Mesodermal cell (in vitro differentiated cells): Measurements from ENCODE around the gene DDX3X.
"Not testable (repeated sequence)": the region's sequence is repeated elsewhere in the genome, so short reads cannot be mapped to it uniquely, and the experiment has no call there.

Experiments
- H3K27ac ChIP-seq: 2 replicates; pipeline ENCODE4 v1.7.0; 2013; ENCODE audit warnings: mild to moderate bottlenecking, low read depth, low read length, moderate library complexity; ENCODE audit not compliant: severe bottlenecking
- H3K36me3 ChIP-seq: 2 replicates; pipeline ENCODE4 v1.7.1; 2013; ENCODE audit warnings: mild to moderate bottlenecking, low read length, moderate library complexity; ENCODE audit not compliant: control insufficient read depth, insufficient read depth
- H3K4me1 ChIP-seq: one replicate; pipeline ENCODE4 v1.7.1; 2013; ENCODE audit warnings: mild to moderate bottlenecking, low read length; ENCODE audit not compliant: insufficient read depth, control insufficient read depth, poor library complexity, severe bottlenecking
- H3K4me3 ChIP-seq: 2 replicates; pipeline ENCODE4 v1.7.0; 2013; ENCODE audit warnings: low read length, control low read depth, mild to moderate bottlenecking; ENCODE audit not compliant: insufficient read depth, poor library complexity, severe bottlenecking; ENCODE audit errors: extremely low read depth
- H3K9me3 ChIP-seq: 2 replicates; pipeline ENCODE4 v1.7.1; 2013; ENCODE audit warnings: mild to moderate bottlenecking, low read length, moderate library complexity; ENCODE audit not compliant: control insufficient read depth
- WGBS, 2 experiments: methylation state at CpG; one replicate each; pipeline ENCODE4 v1.1.5; 2013; ENCODE audit warnings: missing lambda C conversion rate in 2 of 2; ENCODE audit not compliant: insufficient coverage in 2 of 2; 5-methylcytosine and 5-hydroxymethylcytosine counted together

DDX3X gene

DNA sequence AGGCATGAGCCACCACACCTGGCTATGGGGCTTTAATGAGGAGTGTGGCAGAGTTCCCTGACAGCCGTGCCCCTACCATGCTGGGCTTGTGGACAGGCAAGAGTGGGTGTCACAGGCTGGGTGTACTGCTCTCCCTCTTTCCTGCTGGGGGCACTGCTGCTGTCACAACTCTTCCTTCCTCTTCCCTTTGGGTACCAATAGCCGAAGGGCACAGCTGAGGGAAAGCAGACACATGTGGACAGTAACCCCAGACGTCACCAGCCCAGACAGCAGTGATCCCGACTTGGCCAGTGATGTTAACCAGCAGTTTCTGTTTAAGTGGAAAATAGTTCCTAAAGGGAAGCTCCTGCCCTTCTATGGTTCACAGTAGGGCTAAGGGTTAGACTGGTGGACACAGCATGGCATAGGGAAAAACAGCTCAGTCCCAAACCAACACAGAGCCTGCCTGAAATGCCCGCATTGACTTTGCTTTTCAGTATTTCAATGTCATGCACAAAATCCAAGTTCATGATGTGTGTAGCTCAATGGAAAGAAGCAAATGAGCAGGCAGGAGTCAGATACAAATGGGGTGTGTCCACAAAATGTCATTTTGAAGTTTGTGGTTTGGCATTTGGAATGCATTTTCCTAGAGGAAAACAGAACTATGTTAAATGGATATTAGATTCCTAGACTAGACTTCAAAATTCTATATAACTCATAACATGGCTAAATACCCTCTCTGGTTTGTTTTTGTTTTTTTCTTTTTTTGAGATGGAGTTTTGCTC, 24.9 kb upstream of the DDX3X start:
- Histone ChIP-seq H3K4me1 (no peaks in the 10 kb centered on the region), H3K9me3 (no peaks in the 10 kb centered on the region), H3K36me3 (no peaks in the 10 kb centered on the region), H3K4me3 (no peak overlapping the region), H3K27ac (no peak overlapping the region)
- WGBS, 2 experiments, result 83% methylated on average over 2 of the region's 5 CpGs; no CpG with 5 or more reads in 1 of the 2 experiments

DNA sequence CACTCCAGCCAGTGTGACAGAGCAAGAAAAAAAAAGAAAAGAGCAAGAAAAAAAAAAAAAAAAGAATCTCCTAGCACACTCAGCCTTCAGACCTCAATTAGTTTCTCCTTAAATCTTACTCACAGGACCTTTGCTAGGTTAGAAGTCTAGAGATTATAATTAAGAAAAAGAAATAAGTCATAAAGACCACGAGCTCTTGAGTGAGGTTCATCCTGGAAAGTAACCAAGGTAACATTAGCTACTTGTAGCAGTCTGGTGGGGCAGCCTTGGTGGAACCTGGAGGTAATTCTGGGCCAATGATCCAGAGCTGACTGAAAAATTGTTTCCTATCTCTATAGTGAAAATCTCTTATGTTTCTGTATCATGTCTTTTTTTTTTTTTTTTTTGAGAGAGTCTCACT, 21.2 kb upstream of the DDX3X start:
- H3K27ac ChIP-seq, result no peak overlapping the region
- no CpG with 5 or more reads among the region's 1 CpG for WGBS, 2 experiments
- no peak overlapping the region for H3K4me3 ChIP-seq
- H3K36me3 ChIP-seq, result no peaks in the 10 kb centered on the region
- H3K9me3 ChIP-seq, result no peaks in the 10 kb centered on the region
- H3K4me1 ChIP-seq, result no peaks in the 10 kb centered on the region

DNA sequence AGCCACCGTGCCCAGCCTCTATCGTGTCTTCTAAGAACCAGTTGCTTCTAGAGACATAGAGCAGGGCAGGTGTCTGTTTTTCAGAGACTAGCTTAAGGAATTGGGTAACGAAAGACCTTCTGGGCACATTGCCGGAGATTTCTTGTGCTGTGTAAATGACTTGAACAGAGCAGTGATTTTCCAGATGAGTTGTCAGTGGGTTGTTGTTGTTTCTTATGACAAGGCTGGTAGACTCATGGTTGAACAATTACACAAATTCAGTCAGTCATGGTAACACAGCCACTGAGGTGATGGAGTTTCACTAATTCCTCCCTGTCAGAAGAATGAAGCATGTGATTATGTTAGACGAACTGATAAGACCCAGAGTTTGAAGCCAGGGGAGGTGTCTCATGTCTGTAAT, 20.5 kb upstream of the DDX3X start:
- H3K36me3 ChIP-seq, result no peaks in the 10 kb centered on the region
- WGBS, 2 experiments, result 94 to 100% methylated on average over 1 to 2 of the region's 5 CpGs

DNA sequence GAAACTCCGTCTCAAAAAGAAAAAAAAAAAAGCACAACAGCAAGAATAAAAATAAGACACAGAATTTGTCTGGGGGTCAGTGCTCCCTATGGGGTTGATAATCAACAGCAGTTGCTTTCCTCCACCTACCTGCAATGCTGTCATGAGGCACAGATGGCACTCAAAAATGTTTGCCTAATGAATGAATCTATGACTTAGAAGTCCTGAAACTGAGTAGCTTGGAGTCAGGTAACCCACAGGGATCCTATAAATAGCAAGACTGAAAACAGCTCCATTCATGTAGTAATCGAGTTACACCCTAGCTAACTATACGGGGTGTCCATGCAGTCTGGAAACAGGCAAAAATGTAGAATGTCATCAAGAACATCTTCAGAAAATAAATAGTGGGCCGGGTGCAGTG, 19.8 kb upstream of the DDX3X start:
- no peaks in the 10 kb centered on the region for H3K36me3 ChIP-seq
- H3K9me3 ChIP-seq, result no peaks in the 10 kb centered on the region
- H3K27ac ChIP-seq, result no peak overlapping the region
- no peak overlapping the region for H3K4me3 ChIP-seq
- 100% methylated on average over 1 of the region's 4 CpGs for WGBS, 2 experiments
- no peaks in the 10 kb centered on the region for H3K4me1 ChIP-seq

More for the DNA sequence above, 20.5 kb upstream of the DDX3X start:
- Histone ChIP-seq H3K27ac (no peak overlapping the region), H3K9me3 (no peaks in the 10 kb centered on the region), H3K4me3 (no peak overlapping the region), H3K4me1 (no peaks in the 10 kb centered on the region)

DNA sequence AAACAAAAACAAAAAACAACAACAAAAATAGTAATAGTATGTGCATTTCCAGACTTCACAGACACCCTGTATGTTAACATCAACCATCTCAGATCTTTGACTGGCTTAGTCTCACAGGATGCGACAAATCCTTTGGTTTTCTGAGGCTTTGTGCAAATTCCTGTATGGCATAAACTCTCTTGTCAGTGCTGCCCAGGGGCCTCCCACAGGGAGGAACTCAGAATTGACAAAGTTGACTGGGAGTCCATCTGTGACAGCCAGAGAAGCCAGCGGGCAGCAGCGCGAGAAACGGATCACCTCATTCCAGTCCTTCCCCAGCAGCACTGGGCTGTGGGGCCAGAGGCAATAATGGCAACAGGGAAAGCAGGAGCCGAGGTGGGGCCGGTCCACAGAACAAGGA, 19.1 kb upstream of the DDX3X start:
- Histone ChIP-seq H3K4me3 (no peak overlapping the region), H3K4me1 (no peaks in the 10 kb centered on the region), H3K27ac (no peak overlapping the region), H3K36me3 (no peaks in the 10 kb centered on the region), H3K9me3 (no peaks in the 10 kb centered on the region)
- 65 to 80% methylated on average over 4 of the region's 7 CpGs for WGBS, 2 experiments

DNA sequence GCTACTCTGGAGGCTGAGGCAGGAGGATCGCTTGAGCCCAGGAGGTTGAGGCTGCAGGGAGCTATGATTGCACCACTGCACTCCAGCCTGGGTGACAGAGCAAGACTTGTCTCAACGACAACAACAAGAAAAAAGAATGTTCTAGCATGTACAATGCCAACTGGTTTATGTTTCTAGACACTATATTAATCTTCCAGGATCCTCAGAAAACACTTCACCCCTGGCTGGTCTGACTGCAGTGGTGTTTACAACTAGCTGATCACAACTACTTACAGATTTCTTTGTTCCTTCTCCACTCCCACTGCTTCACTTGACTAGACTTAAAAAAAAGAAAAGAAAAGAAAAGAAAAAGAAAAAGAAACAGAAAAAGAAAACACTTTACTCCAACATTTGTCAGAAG, 17.7 kb upstream of the DDX3X start:
- H3K4me1 ChIP-seq, H3K4me3 ChIP-seq: not testable (repeated sequence)
- 100% methylated on average over 1 of the region's 2 CpGs; no CpG with 5 or more reads in 1 of the 2 experiments for WGBS, 2 experiments

DNA sequence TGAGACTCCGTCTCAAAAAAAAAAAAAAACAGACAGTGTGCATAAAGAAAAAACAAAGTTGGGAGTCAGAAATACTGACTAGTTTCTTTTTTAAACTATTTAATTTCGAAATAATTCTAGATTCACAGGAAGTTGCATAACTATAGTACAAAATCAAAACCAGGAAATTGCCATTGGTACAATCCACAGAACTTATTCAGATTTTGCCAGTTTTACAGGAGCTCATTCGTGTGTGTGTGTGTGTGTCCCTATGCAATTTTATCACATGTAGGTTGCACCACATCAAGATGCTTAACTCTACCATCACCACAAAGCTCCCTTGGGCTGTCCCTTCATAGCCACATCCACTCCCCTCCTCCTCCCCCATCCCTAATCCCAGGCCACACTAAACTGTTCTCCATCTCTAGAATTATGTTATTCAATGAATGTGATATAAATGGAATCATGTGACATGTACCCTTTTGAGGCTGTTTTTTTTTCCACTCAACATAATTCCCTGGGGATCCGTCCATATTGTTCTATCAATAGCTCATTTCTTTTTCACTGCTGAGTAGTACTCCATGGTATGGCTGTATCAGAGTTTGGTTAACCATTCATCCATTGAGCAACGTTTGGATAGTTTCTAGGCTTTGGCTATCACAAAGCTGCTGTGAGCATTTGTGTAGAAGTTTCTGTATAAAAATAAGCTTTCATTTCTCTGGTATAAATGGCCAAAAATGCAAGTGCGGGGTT, 16.3 kb upstream of the DDX3X start:
- Histone ChIP-seq H3K4me3 (no peak overlapping the region), H3K4me1 (no peaks in the 10 kb centered on the region), H3K9me3 (no peaks in the 10 kb centered on the region), H3K27ac (no peak overlapping the region), H3K36me3 (no peaks in the 10 kb centered on the region)
- WGBS, 2 experiments, result 90 to 100% methylated on average over 1 of the region's 6 CpGs

More for the DNA sequence above, 17.7 kb upstream of the DDX3X start:
- H3K9me3 ChIP-seq, H3K36me3 ChIP-seq, H3K27ac ChIP-seq: not testable (repeated sequence)

DNA sequence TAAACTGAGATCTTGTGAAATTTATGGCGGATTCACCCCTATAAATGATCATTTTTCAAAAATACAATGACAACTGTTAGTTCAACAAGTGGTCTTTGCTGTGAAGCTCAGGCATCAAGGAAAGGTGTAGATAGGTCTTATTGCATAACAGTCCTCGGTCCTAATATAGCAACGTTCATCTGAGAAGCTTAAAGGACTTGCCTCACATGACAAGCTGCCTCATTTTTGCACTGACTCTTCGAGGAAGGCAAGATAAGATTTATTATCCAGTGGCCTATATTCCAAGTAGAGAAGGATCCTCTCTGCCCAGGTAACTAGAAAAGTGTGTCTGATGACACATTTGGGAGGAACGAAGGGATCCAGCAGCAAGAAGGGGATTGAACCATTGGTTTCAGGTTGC, 13.6 kb upstream of the DDX3X start:
- H3K4me3 ChIP-seq, result no peak overlapping the region
- H3K27ac ChIP-seq, result no peak overlapping the region
- WGBS, 2 experiments, result 93 to 94% methylated on average over 2 of the region's 5 CpGs
- H3K9me3 ChIP-seq, result no peaks in the 10 kb centered on the region
- no peaks in the 10 kb centered on the region for H3K4me1 ChIP-seq
- no peaks in the 10 kb centered on the region for H3K36me3 ChIP-seq

DNA sequence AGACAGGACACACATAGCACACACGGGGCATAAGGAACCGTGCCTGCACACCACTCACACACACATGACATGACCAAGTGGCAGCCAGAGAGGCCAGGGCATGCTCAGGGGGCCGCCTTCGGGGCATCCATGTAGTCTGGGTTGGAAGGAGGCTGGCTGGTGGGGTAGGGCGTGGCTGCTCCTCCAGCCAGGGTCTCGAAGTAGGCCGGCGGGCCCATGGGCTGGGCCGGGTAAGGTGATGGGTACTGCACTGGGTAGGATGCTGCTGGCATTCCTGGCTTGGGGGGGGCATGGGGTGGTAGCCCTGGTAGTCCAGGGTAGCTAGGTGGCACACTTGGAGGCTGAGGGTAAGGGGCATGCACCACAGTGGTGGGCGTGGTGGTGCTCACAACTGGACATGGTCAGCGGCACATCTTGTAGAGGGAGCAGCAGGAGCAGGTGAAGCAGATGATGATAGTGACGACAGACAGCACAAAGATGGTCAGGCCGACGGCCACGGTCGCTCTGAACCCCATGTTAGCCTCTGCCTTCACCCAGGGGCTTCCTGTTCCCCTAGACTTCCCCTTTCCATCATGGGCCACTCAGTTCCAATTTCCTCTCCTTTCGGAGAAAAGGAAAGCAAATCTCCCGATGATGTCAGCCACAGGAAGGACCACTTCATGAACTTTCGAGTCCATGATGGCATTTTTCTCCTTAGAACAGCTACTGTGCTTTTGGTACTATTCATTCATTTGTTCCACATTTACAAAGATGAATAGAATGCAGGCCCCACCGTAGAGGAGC, 10.9 kb upstream of the DDX3X start:
- H3K4me3 ChIP-seq, result no peak overlapping the region
- 97 to 100% methylated on average over 1 to 5 of the region's 20 CpGs for WGBS, 2 experiments

DNA sequence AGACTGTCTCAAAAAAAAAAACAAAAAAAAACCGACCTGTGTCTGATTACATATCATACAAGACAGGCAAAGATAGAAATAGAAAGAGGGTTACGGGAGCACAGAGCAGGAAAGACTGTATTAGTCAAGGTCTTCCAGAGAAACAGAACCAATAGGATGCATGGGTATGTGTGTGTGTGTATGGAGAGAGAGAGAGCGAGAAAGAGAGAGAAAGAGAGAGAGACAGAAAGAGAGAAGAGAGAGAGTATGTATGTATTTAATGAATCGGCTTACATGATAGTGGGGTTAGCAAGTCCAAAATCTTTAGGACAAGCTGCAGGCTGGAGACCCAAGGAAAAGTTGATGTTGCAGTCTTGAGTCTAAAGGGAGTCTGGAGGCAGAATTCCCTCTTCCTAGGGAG, 7.5 kb upstream of the DDX3X start:
- Histone ChIP-seq H3K36me3 (no peaks in the 10 kb centered on the region), H3K4me1 (no peaks in the 10 kb centered on the region), H3K9me3 (no peaks in the 10 kb centered on the region), H3K4me3 (no peak overlapping the region), H3K27ac (no peak overlapping the region)
- 93 to 100% methylated on average over 2 of the region's 4 CpGs for WGBS, 2 experiments

More for the DNA sequence above, 10.9 kb upstream of the DDX3X start:
- no peaks in the 10 kb centered on the region for H3K9me3 ChIP-seq
- no peaks in the 10 kb centered on the region for H3K4me1 ChIP-seq
- no peak overlapping the region for H3K27ac ChIP-seq
- H3K36me3 ChIP-seq, result no peaks in the 10 kb centered on the region
